HG02678 (cell line): ENCODE measurements around the gene SMTNL2.
"Not testable (repeated sequence)": the region's sequence is repeated elsewhere in the genome, so short reads cannot be mapped to it uniquely, and the experiment has no call there.

Experiments used
- ATAC-seq: cut with Tn5 transposase; IDR thresholded peaks from one replicate; pipeline ENCODE4 v1.9.1; 2021; ENCODE audit warnings: mild to moderate bottlenecking, moderate library complexity; ENCODE audit not compliant: unreplicated experiment

SMTNL2 gene

GRCh38 chr17:4584917-4585637, 748 bp downstream of the SMTNL2 start:
- ATAC-seq = no peak

GRCh38 chr17:4585638-4585994, 1.3 kb downstream of the SMTNL2 start:
- no peak for ATAC-seq

- ATAC-seq = no peak
Measured at GRCh38 chr17:4586043-4586442, 1.7 kb downstream of the SMTNL2 start.

DNA sequence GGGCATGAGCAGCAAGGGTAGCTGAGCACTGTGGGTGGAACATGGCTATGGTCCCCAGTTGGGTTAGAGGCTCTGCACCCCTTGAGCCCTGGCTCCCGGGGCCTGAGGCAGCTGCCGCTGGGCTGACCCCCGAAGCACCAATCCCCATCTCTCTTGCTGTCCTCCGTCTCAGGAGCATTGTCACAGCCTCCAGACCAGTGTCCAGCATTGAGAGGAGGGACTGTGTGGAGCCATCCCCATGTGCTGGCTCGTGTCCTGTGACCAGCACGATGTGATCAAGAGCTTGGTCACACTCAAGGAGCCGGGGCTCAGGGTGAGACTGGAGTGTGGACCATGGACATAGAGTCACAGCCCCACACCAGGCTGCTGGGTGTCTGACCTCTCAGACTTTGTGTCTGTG, 2.9 kb downstream of the SMTNL2 start:
- ATAC-seq = no peak

DNA sequence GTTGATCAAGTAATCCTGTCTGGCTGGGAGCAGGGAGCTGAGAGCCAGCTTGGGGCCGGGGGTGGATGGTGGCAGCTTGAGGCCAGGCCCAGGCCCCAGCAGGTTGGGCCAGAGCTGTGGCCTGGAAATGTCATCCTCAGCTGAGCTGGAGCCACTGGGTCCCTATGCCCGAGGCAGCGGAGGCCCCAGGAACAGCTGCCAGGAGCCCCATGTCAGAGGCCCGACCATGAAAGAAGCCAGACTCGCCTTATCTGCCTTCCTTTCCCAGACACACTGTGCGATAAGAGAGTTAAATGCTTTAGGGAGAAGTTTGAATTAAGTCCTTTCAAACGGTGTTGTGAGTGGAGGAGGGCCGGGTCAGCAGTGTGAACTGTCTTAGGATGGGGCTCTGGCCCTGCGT, 3.5 kb downstream of the SMTNL2 start:
- no peak for ATAC-seq

DNA sequence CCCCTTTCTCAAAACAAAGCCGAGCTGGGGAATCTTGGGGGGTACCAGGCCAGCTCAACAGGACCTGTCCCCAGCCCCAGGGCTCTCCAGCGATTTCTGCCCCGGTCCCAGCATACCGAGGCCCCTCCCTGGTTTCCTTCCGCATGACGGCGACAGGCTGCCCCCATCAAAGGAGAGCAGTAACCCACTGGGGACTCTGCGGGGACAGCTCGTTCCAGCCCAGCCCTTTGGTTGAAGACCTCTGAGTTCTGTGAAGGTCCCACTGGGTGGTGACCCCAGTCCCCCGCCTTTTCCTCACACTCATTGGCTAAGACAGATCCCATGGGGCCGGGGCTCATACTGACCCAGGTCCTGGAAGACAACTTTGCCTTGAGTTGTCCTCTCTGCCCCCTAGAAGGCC, 4.1 kb downstream of the SMTNL2 start:
- ATAC-seq = no peak

- no peak for ATAC-seq
Measured at GRCh38 chr17:4588898-4589625, 4.7 kb downstream of the SMTNL2 start.

GRCh38 chr17:4590042-4590441, 5.7 kb downstream of the SMTNL2 start:
- not testable (repeated sequence) for ATAC-seq

- no peak for ATAC-seq
Measured at GRCh38 chr17:4590981-4591453, 6.7 kb downstream of the SMTNL2 start.

DNA sequence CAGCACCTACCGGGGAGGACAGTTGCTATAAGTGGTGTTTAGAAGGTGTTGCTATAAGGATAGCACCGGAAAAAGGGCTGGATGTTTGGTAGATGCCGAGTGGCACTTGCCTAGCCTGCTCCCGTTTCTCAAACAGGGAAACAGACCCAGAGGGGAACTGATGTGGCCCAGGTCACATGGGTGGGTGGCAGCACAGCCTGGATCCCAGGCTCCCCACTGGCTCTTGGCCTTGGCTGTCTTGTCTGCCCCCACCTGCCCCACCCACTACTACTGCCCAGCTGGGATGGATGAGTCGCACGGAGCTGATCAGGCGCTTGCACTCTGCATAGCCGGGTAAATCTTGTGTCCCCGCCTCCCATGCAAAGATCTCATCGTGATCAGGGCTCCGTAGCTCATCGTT, 7.2 kb downstream of the SMTNL2 start:
- no peak for ATAC-seq

- no peak for ATAC-seq
Measured at GRCh38 chr17:4592240-4593005, 8.1 kb downstream of the SMTNL2 start.

- ATAC-seq = no peak
Measured at GRCh38 chr17:4593021-4593421, 8.7 kb downstream of the SMTNL2 start.

- no peak for ATAC-seq
Measured at GRCh38 chr17:4594406-4594805, 10.1 kb downstream of the SMTNL2 start.

GRCh38 chr17:4594931-4595684, 10.8 kb downstream of the SMTNL2 start:
- ATAC-seq = no peak

DNA sequence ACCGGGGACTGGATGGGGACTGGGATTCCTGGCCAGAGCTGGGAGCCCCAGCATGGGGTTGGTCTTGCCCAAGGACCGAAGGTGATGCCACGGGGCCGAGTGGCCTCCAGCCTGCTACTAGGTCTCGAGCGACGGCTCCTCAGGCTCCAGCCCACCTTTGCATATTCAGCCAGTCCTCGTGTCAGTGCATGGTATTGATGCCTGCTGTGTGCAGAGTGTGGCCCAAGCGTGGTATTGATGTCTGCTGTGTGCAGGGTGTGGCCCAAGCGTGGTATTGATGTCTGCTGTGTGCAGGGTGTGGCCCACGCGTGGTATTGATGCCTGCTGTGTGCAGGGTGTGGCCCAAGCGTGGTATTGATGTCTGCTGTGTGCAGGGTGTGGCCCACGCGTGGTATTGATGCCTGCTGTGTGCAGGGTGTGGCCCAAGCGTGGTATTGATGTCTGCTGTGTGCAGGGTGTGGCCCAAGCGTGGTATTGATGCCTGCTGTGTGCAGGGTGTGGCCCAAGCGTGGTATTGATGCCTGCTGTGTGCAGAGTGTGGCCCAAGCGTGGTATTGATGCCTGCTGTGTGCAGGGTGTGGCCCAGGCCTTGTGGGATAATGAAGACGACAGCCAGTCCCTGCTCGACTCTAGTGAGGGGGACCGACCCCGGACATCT, 11.5 kb downstream of the SMTNL2 start:
- not testable (repeated sequence) for ATAC-seq

DNA sequence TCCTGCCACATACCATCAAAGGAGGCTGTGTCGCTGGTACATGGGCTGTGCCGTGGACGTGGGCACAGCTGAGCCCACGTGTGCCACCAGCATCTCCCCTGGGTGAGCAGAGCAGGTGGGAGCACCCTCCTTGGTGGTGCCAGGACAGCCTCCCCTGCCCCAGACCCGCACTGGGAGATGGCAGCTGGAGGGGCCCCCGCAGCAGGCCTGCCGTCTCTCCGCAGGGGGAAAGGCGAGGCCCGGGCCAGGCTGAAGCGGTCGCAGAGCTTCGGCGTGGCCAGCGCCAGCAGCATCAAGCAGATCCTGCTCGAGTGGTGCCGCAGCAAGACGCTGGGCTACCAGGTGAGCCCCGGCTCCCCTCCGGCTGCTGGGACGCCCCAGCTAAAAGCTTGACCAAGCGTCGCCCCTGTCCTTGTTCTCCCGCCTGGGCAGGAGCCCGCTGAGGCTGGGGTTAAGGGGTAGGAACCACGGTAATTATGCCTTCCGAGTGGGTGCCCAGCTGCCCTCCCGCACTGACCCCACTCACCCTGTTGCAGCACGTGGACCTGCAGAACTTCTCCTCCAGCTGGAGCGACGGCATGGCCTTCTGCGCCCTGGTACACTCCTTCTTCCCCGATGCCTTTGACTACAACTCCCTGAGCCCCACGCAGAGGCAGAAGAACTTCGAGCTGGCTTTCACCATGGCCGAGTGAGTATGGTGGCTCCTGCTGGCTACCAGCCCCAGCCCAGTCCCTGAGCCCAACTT, 12.5 kb downstream of the SMTNL2 start:
- ATAC-seq = no peak

DNA sequence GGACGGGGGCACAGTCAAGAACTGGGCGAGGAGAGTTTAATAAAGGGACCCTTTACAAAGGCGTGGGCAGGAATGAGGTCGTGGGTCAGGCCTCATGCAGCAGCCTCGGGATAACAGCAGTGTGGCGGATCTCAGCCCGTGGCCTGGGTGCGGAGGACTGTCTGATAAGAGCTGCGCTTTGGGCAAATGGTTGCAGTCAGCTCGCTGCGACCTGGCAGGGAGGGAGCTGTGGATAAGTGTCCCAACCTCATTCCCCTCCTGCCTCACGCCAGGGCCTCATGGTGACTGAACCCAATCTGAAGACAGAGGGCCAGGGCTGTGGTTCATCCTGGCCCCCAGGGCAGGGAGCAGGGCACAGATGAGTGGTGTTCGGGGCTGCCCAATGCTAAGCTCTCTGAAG, 13.6 kb downstream of the SMTNL2 start:
- ATAC-seq = no peak

DNA sequence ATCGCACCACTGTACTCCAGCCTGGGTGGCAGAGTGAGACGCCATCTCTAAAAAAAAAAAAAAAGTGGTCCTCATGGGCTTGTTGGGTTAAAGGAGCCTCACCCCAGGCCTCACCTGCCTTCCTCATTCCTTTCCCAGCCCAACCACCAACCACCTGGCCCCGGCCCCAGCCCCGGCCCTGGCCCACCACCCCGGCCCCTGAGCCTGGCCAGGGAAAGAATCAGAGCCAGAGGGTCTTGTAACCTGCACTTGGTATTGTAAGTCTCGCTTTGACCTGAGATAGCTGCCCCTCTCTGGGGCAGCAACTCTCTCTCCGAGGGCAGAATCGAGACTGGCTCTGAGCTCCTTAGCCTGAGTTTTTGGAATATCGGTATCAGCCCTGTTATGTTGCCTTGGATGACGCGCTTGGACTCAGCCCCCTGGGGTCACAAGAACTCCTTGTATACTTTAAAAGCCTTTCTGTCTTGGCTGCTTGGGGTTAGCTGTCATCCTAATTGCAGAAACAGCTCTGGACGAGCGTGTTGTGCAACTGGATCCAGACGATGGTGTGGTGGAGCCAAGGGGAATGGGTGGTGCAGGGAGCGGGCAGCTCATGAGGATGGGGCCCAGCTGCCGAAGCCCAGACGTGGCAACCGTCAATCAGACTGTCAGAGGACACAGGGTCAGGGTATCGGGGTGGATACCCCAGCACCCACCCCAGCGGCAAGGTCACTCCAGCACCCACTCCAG, 14.6 kb downstream of the SMTNL2 start:
- ATAC-seq = no peak
